GM19240 (cell line): ENCODE measurements around the gene PSME2.
A peak's percentile ranks its signal among the peaks of the same experiment; 100 is the strongest.

Experiments
- DNase-seq: peaks from one replicate; pipeline ENCODE4 v3.0.0; 2011; ENCODE audit warnings: low spot score; ENCODE audit not compliant: insufficient read length

The PSME2 gene

DNA sequence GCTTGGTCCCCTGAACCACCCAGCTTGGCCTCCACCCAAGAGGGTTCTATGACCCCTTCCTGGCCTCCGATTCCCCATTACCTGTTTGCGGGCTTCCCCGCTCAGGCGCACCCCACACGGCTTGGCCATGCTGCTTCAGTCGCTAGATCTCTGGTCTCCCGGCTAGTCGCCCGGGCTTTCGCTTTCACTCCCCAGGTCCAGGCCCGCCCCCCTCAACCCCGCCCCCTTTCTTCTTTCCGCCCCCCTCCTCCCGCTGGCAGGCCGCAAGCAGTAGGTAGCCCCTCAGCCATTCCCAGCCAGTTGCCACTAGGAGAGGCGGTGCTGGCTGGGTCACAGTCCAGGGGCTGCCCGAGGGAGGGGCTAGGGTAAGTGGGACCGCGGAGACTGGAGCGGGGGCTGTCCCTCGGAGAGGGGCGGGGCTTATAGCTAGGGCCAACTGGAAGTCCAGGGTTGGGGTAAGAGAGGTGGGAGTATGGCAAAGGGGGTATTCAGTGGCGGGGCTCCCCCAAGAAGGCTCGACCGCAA is at the start of gene PSME2:
PSME2 (minus strand) TSS at position 158 of the 525 bp plus-strand sequence; CDS start at position 129, 29 bp downstream.
- peak; percentile 94 for DNase-seq

DNA sequence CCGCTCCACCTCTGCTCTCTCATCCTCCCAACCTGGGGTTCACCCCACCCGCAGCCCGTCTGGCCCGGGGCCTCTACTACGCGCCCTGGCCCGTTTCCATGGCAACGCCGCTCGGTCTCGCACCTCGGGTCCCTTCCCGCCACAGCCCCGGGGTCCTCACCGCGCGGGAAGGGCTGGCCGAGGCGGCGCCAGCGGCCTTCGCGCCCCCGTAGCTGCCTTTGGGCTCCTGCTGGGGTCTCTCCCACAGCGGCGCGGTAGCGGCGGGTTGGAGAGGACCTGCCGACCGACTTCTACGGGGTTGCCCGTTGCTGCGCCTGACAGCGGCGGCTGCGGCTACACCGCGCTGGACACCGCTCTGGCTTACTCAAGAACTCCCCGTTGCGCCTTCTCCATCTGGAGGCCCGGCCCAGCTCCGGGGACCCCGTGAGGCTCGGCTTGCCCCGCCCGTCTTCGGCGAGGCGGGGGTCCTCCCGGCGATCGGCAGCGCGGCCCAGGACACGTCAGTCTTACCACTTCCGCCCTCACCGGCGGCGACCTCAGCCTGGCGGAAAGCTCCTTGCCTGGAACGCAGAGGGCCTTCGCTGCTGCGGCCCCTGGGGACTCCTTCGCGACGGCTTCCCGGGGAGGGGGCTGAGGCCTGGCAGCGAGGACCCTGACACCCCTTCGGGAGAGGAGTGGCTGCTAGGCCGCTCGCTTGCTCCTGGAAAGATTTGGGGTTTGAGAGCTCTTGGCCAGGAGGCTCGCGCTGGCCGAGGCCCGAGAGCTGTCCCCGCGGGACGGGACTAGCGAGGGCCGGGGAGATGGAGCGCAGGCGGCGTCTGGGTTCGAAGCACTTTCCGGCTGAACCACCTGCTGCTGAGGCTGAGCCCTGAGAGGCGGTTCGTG is 49.0 kb upstream of the PSME2 start, which contains the start of gene TM9SF1:
TM9SF1 (minus strand) TSS at position 256 of the 885 bp plus-strand sequence. CDS start 422 bp downstream, outside the sequence.
- DNase-seq, result peak; percentile 88

DNA sequence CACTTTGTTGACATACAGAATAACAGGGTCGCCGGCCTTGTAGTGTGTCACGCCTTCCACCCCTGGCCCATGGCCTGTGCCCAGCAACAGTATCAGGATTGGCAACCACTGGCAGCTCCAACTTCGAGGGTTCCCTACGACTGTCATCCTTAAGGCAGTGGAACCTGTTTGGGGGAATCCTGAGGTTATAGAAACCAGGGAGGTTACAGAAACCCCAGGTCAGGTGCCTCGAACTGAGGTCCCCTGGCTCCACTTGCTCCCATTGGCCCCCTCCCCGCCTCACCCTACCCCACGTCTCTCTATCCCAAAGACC is 48.4 kb upstream of the PSME2 start:
- no peak for DNase-seq

DNA sequence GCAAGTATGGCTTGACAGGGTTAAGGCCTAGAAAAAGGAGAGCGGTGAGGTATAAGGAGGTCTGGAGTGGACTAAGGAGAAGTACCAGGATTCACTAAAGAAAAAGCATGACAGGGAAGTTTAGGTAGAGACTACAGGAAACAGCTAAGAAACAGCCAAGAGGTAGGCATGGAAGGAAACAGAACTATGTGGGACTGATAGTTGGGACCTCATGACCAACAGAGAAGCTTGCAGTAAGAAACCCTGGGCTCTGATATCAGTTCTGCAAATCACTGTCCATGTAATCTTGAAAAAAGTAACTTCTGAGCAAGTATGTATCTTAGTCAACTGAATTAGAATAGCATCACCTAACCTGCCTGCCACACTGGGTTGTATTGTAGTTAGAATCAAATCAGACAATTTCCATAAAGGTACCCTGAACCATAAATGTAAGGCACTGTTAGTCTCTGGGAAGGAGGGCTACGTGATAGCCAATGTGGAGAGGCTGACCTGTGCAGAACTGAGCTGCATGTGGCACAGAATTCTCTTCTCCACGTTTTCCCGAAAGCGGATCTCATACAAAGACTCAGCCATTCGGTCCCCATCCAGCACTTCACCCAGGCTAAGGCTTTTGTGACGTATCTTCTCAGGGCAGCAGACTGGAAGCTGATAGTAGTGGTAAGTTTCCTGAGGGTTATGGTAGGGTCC is 47.9 kb upstream of the PSME2 start:
- no peak for DNase-seq

- no peak for DNase-seq
These were observed 46.5 kb upstream of the PSME2 start for GRCh38 chr14:24192933-24193332.

GRCh38 chr14:24190416-24190815 is 44.0 kb upstream of the PSME2 start:
- no peak for DNase-seq

- no peak for DNase-seq
These were observed 43.0 kb upstream of the PSME2 start for GRCh38 chr14:24189460-24189859.

- no peak for DNase-seq
These were observed 42.6 kb upstream of the PSME2 start for GRCh38 chr14:24189059-24189375.

- DNase-seq, result peak; percentile 99
These were observed 42.0 kb upstream of the PSME2 start, which contains the start of gene IPO4 for GRCh38 chr14:24188251-24189058. Gene IPO4, minus strand, starts transcription at chr14:24188816. Its CDS starts 29 bp downstream, at chr14:24188787.

DNA sequence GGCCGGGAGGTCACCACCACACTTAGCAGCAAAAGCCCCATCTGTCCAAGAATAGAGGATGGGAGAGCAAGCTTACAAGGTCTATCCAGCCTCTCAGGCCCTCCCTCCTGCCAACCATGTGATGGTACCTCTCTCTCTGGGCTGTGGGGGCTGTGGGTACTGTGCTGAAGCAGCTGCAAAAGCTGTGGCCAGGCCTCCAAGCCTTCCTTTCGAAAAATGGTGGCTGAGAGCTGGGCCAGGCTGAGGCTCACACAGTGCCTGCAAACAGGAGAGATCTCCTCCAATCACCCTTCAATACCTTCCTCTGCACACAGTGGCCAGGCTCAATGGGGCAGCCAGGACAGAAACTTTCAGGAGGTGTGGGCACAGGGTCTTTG is 41.1 kb upstream of the PSME2 start:
- no peak for DNase-seq

GRCh38 chr14:24186831-24187538 is 40.6 kb upstream of the PSME2 start:
- no peak for DNase-seq

DNA sequence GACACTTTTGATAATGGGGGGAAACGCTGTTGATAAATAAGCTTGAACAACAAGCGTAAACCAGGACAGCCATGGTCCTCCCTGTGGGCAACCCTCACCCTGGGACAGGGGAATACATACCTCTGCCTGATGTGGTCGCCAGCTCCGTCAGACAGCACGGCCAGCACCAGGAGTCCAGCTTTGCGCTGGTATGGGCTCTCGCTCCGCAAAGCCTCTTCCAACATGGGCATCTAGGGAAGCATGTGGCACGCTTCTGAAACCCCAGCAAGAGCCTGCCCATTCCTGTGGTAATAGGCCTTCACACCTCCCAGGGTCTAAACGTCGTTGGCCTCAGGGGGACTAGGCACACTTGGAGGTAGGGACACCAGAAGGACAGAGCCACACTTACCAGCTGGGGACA is 39.3 kb upstream of the PSME2 start:
- DNase-seq, result no peak

GRCh38 chr14:24185026-24185425 is 38.6 kb upstream of the PSME2 start:
- no peak for DNase-seq

DNA sequence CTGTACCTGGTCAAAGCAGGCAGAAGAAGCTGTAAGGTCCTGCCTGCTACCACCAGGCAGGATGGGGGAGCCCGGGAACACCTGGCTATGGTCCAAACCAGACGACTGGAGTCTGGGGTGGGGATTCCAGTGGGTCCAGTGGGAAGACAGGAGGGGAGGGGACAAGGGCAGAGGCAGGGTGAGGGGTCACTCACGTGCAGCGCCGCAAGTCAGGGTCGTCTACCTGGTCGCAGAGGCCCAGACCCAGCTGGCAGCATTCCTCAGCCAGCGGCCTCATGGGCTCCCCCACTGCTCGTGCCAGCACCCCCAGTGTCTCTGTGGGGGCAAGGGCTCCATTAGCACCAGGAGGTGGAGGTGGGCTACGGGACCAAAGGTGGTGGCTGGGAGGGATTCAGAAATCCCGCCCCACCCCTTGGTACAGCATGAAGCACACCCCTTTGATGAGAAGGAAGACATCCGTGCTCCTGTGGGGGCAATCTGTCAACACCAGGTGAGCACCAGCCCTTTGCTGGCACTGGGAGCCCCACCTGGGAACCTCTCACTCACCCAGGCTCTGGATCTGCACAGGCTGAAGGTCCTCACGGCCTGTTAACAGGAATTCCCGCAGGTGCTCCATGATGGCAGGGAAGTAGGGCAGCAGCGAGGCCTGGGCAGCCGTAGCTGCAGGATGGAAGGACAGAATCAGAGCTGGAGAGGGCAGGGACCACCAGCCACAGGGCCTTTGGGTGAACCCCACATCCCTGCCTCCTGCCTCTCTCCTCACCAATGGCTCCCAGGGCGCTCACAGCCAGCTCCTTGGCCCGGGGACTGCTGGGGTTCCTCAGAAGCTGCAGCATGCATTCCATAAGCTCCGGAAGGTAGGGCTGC is 37.9 kb upstream of the PSME2 start:
- DNase-seq, result no peak

- DNase-seq, result no peak
These were observed 36.6 kb upstream of the PSME2 start for GRCh38 chr14:24183014-24183481.

GRCh38 chr14:24182110-24182882 is 35.9 kb upstream of the PSME2 start:
- DNase-seq, result no peak

DNA sequence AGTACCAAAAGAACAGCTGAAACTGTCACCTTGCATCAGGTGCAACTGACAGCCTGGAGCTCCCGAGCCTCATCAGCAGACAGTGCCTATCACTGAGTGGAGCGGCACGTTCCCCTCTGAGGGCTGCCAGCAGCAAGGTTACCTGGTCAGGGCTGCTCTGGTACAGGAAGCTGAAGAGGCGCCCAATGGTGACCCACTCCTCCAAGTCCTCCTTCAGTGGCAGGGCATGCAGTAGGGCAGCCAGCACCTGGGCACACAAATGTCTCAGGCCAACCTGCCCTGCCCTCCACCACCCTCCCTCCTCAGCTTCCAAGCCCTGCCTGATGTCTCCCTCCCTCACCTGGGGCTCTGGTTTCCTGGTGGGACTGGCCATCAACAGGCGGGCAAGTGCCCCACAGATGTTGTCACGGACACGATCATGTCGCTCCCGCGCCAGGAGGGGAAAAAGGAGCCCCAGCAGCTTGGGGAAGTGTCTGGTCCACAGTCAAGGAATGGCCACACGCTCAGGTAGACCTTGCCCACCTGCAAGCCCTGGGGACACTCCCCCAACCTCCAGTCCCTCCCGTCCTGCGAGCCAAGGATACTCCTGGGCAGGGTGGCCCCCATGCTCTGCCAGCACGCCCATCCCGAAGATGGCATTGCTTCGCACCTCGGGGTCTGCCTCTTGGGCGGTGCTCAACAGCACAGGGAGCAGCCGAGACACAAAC is 35.1 kb upstream of the PSME2 start:
- no peak for DNase-seq

GRCh38 chr14:24179961-24180796 is 33.8 kb upstream of the PSME2 start:
- no peak for DNase-seq
